ENCODE measurements around the gene SUPT6H. TPM values are rescaled to one million over a fixed set of nuclear protein-coding genes. Genes with fewer than 3 reads are reported as not detected.

The SUPT6H gene
- total and polyA plus RNA-seq, 3 donors from 2014 or later: 64.8 to 129 (median 121) TPM

DNA sequence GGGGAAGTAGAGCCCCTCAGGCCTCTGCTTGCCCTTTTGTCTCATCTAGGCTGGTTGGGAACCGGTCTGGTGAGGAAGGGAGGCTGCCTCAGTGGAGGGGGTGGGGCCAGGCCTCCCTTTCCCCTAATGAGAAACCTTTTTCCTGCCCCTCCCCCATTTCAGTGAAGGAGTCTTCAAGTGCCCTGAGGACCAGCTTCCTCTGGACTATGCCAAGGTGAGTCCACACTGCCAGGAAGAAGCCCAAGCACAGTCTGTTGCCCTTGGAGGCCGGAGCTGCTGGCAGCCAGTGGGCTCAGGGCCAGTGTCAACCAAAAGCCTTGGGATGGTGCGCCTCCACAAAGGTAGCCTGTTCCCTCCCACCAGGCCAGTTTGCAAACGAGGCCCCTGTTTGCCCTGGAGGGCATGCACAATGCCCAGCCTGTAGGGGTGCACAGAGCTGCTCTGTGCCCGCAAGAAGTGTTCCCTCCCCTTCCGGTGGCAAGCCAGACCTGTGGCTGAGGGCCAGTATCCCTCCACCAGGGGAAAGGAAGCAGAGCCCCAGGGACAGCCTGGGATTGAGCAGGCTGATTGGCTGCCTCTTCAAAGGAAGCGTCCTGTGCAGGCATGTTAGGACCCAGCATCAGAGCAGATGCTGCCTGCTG lies 85.2 kb downstream of the SUPT6H start:
- no peak overlapping the region for H3K4me3 ChIP-seq
- DNase-seq: no peak
- H3K36me3 ChIP-seq (ENCODE audit: low read depth, missing control alignments): no peaks in the 10 kb centered on the region
- no peaks in the 10 kb centered on the region for H3K27me3 ChIP-seq
- intact Hi-C loops (cut with DNase I; ENCODE audit: low total_unique reads): no loop called here
- H3K4me1 ChIP-seq: peaks cover 36% of the 10 kb centered on the region
- 40 to 59% methylated on average over 2 to 7 of the region's 7 CpGs for WGBS, 2 donors
- no peaks in the 10 kb centered on the region for H3K9me3 ChIP-seq
- no peak for TF ChIP-seq POLR2A (IDR thresholded peaks at IDR 0.05)
- TF ChIP-seq, protein P1, sequence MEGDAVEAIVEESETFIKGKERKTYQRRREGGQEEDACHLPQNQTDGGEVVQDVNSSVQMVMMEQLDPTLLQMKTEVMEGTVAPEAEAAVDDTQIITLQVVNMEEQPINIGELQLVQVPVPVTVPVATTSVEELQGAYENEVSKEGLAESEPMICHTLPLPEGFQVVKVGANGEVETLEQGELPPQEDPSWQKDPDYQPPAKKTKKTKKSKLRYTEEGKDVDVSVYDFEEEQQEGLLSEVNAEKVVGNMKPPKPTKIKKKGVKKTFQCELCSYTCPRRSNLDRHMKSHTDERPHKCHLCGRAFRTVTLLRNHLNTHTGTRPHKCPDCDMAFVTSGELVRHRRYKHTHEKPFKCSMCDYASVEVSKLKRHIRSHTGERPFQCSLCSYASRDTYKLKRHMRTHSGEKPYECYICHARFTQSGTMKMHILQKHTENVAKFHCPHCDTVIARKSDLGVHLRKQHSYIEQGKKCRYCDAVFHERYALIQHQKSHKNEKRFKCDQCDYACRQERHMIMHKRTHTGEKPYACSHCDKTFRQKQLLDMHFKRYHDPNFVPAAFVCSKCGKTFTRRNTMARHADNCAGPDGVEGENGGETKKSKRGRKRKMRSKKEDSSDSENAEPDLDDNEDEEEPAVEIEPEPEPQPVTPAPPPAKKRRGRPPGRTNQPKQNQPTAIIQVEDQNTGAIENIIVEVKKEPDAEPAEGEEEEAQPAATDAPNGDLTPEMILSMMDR (IDR thresholded peaks at IDR 0.05): no peak
- peak overlapping the region in 1 of 2 donors; percentile 65 for H3K27ac ChIP-seq

- WGBS, 2 donors: 79 to 89% methylated on average over 7 to 17 of the region's 18 CpGs
- H3K4me1 ChIP-seq: peaks cover 36% of the 10 kb centered on the region
- no peak overlapping the region for H3K4me3 ChIP-seq
- TF ChIP-seq POLR2A (IDR thresholded peaks at IDR 0.05): no peak
- TF ChIP-seq, protein P1 (IDR thresholded peaks at IDR 0.05): no peak
- DNase-seq: no peak
- no peaks in the 10 kb centered on the region for H3K36me3 ChIP-seq (ENCODE audit: low read depth, missing control alignments)
- intact Hi-C loops (cut with DNase I; ENCODE audit: low total_unique reads): no loop called here
- H3K9me3 ChIP-seq: no peaks in the 10 kb centered on the region
- no peak overlapping the region for H3K27ac ChIP-seq
- H3K27me3 ChIP-seq: no peaks in the 10 kb centered on the region
These were observed 86.1 kb downstream of the SUPT6H start for GRCh38 chr17:28747801-28748750.

DNA sequence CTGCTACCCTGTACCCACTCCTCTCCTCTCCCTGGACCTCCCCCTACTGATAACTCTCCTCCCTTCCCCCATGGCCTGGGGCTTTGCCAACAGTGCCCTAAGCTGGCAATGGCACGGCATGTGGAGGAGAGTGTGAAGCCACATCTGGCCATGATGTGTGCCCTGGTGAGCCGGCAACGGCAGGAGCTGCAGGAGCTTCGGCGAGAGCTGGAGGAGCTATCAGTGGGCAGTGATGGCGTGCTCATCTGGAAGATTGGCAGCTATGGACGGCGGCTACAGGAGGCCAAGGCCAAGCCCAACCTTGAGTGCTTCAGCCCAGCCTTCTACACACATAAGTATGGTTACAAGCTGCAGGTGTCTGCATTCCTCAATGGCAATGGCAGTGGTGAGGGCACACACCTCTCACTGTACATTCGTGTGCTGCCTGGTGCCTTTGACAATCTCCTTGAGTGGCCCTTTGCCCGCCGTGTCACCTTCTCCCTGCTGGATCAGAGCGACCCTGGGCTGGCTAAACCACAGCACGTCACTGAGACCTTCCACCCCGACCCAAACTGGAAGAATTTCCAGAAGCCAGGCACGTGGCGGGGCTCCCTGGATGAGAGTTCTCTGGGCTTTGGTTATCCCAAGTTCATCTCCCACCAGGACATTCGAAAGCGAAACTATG lies 87.0 kb downstream of the SUPT6H start:
- no peaks in the 10 kb centered on the region for H3K9me3 ChIP-seq
- no peak overlapping the region for H3K27ac ChIP-seq
- no peaks in the 10 kb centered on the region for H3K36me3 ChIP-seq (ENCODE audit: low read depth, missing control alignments)
- H3K27me3 ChIP-seq: no peaks in the 10 kb centered on the region
- peaks cover 36% of the 10 kb centered on the region for H3K4me1 ChIP-seq
- H3K4me3 ChIP-seq: no peak overlapping the region
- DNase-seq: no peak
- intact Hi-C loops (cut with DNase I; ENCODE audit: low total_unique reads): no loop called here
- WGBS, 2 donors: 59 to 82% methylated on average over 16 to 18 of the region's 18 CpGs
- no peak for TF ChIP-seq POLR2A (IDR thresholded peaks at IDR 0.05)
- TF ChIP-seq, protein P1 (IDR thresholded peaks at IDR 0.05): no peak

GRCh38 chr17:28749516-28750177 lies 87.6 kb downstream of the SUPT6H start:
- Histone ChIP-seq H3K36me3 (ENCODE audit: low read depth, missing control alignments) (no peaks in the 10 kb centered on the region), H3K4me1 (peaks cover 35% of the 10 kb centered on the region)

More at GRCh38 chr17:28749516-28750177, 87.6 kb downstream of the SUPT6H start:
- intact Hi-C loops (cut with DNase I; ENCODE audit: low total_unique reads): loop anchor here (10.0 kb wide), 1 partner anchor 165 kb away; no protein-coding TSS in a partner anchor
- TF ChIP-seq, protein P1 (IDR thresholded peaks at IDR 0.05): no peak
- TF ChIP-seq POLR2A (IDR thresholded peaks at IDR 0.05): no peak
- no peak overlapping the region for H3K27ac ChIP-seq
- H3K9me3 ChIP-seq: no peaks in the 10 kb centered on the region
- 59 to 63% methylated on average over 9 to 11 of the region's 11 CpGs for WGBS, 2 donors
- no peaks in the 10 kb centered on the region for H3K27me3 ChIP-seq
- DNase-seq: no peak
- no peak overlapping the region for H3K4me3 ChIP-seq

Data from testis (tissue), 3 donors.